NCI-H774 (cell line): ENCODE data around the gene CELF2.

Experiments
- DNase-seq: peaks from one replicate; lab custom pipeline; 2025; lab: John Stamatoyannopoulos, UW

CELF2 gene

DNA sequence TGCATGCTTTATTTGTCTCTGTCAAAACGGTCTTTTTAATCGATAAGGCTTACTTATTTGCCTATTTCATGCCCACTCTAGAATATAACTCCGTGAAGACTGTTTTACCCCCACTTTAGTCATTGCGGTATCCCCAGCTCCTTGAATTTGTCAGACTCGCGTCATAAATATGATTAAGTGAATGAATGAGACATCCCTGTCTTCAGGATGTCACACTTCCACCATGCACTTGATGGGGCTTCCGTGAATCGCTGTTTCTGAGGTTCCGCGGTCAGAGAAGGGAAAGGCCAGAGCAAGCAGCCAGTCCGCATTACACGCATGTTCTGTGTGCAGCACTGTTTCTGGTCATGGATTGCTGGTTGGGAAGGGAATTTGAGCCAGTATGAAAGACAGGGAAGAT lies 138.8 kb downstream of the CELF2 start:
- DNase-seq, result no peak

DNA sequence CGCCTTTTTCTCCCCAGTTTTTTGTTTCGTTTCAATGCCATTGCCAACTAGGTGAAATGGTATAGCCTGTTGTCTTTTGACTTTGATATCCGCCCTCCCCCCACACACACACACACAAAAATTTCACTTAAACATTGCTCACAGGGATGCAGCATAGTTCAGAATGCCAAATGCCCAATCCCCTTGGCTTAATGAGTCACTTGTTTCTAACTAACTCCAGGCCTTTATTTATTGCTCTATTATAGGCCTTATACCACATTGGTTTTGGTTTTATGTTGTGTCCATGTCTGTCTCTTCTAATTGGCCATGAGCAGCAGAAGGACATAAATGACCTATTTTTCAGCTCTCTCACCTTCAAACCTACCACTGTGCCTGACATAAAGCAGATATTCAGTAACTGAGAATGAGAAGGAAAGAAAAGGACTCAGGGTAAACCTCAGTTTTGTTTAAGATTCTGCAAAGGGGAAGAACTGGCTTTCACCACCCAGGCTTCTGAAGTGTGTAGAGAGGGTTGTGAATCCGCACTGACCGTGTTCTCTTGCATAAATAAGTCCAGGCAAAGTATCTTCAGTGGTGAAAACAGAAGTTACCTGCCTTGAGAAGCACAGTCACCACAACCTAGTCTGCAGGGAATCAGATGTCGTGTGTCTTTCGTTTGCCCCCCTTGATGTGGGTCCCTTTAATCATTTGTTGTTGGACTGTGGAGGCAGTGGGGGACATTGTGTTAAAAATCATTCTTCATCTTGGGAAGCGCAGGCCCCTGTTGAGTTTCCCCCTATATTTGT lies 139.8 kb downstream of the CELF2 start:
- DNase-seq, result no peak

DNA sequence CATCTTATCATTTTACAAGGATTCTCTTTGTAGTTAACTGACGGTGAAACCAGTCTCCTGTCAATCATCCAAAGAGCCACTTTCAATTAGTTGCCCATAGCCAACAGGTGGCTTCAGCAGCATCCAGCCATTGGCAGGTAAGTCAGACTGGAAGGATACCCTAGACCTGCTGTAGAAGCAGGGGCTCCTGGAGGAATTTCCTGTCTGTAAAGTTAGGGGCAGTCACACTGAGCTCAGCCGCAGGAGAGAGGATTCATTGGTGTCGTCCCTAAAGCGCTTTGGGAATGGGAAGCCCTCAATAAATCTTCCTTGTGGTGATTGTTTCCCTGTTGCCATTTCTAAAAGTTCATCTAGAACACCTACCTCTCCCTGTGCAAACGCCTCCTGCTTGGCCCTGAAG lies 140.4 kb downstream of the CELF2 start:
- DNase-seq, result no peak

DNA sequence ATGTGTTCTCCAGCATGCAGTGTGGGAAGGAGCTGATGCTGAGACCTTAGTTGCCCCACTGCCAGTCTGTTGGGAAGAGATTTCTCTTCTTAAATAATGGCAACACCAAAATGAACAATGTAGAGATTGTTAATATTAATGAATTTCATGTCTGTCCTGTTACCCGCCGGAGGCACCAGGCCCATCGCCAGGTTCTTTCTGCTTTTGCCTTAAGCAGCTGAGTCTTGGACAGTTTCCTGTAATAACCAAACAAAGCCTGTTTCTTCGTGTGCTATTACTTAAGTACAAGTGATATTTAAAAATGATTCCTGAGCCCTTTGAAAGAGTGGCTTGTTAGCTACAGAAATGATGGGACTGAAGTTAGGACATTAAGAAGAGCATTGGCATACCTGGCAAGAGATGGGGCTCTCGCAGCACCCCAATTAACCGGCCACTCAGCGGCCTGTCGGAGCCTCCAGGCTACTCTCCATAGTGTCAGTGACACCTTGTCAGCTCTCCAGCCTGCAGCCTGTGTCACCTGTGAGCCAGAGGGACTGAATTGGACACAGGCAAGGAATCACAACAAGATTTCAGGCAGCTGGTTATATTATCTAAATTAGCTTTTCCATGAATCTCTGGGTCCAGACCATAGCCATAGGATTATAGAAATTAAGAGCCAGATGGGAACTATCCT lies 142.0 kb downstream of the CELF2 start:
- no peak for DNase-seq

DNA sequence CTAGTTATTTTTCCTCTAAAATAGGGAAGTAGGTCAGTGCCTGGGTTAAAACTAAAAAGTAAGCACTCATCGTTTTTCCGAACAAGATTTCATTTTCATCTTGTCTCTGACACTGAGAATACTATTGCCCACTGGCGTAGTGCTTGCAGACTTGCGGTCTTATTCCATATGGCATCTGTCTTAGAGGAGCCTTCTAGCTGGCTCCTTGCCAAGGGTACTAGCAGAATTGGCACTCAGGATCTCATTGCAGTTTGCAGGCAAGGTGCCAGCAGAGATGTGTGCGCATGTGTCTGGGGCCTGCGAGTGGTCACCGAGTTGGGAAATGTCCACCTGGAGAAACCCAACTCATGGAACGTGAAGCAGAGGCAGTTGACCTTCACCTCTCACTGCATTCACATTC lies 143.4 kb downstream of the CELF2 start:
- no peak for DNase-seq

DNA sequence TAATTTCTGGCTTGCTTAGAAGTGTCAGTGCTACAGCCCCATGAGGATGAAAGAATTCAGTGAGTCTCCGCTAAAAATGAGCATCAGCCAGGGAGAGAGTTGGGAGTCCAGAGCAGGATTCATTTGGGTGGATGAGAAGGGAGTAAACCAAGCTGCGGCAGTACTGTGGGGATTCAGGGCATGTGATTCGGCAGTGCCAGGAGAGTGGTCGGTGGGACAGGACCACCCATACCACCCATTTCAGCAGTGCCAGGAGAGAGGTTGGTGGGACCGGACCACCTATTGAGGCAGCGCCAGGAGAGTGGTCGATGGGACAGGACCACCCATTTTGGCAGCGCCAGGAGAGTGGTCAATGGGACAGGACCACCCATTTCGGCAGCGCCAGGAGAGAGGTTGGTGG lies 144.2 kb downstream of the CELF2 start:
- no peak for DNase-seq

DNA sequence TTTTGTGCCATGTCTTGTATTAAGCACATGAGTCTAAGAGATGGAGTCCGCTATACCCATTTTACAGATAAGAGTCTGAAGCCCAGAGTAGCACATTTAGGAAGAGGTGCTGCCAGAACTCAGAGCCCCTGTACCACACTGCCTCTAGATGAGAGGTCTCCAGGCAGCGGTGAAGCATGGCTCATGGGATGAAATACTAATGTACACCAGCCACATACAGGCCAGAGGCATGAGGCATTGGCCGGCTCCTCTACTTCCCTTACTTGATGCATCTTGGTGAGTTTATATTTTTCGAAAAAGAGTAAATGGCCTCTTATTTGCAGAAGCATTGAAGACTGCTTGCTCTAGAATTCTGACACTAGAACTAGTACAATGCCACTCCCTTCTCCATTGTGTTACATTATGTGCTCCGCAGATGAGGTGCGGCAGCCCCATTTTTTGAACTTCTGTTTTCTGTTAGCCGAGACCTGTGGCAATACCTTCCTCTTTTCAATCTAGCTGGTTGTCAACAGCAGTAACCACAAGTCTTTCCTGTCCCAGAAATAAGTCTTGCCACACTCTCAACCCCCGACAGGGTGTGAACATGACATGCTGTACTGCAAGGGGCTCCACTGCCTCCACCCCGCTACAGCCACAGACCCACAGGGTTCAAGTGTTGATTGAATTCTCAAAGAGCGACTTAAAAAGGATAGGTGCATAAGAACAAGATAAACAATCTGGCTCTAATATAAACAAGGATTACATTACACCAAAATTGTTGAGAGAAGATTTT lies 145.3 kb downstream of the CELF2 start:
- no peak for DNase-seq

DNA sequence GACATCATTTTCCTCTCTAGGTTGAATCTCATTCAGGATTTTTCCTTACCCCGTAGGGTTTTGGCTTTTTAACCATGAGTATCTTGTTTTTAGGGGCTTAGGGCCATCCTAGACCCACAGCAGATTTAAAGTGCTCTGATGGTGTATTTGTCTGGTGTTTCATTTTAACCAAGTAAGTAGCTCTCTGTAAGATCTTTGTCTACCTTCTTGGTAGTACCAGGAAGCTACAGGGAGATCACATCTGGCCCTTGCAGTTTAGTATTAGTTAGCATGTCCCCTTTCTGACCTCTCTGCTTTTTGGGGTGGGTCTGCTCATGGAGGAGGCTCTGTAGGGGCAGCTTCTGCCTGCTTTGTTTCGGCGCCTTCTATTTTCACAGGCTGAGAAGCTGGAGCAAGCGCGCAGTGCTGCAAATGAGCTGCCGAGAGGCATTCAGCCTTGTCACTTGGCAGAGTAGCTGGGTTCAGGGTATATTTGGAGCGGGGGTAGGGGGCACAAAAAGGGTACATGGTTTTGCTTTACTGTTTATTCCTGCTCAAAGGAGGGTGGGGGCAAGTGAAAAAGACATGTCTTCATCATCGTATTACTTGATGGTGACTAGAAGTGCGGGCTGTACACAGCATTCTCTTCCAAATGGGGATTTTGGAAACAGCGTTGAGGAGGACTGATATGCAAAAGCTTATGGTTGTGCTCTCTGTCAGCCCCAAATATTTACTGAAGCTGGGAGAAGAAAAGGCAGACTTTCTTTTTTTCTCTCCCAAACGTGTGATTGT lies 146.3 kb downstream of the CELF2 start:
- no peak for DNase-seq

DNA sequence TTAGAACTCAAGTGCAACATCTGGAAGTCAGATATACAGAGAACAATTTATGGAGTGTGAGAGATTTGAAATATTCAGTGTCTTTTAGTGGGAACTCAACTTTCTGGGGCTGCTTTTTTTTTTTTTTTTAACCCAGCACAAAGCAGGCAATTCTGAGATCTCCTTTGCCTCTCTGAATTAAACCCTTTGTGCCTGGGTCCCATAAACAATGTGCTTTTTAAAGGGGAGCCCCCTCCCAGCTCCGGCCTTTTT lies 146.8 kb downstream of the CELF2 start:
- DNase-seq, result no peak

DNA sequence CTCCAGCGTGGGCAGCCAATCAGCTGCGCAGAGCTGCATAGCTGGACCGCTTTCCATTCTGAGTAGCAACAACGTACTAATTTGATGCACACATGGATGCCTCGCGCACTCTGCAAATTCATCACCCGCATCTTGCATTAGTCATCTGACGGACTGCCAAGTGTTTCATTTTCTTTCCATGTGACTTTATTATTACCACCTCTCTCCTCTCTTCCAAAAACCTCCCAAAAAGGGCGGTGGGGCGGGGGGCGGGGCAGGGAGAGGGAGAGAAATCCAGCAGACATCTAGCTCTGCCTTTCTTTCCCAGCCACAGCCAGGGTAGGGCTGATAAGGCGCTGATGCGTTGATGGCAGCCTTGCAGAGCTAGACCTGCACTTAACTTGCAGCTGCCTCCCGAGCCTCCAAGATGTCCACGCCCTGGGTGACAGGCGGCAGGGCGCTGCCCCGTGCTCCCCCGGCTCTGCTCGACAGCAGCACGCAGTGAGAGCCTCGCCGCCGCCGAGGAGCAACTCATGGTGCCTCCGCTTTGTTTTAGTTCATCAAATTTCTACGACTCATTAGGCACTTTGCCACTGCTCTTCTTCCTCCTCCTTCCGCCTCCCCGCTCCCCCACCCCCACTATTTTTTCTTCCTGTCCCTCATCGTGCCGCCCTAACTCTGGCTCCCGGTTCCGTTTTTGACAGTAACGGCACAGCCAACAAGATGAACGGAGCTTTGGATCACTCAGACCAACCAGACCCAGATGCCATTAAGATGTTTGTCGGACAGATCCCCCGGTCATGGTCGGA lies 147.3 kb downstream of the CELF2 start:
- DNase-seq, result no peak

DNA sequence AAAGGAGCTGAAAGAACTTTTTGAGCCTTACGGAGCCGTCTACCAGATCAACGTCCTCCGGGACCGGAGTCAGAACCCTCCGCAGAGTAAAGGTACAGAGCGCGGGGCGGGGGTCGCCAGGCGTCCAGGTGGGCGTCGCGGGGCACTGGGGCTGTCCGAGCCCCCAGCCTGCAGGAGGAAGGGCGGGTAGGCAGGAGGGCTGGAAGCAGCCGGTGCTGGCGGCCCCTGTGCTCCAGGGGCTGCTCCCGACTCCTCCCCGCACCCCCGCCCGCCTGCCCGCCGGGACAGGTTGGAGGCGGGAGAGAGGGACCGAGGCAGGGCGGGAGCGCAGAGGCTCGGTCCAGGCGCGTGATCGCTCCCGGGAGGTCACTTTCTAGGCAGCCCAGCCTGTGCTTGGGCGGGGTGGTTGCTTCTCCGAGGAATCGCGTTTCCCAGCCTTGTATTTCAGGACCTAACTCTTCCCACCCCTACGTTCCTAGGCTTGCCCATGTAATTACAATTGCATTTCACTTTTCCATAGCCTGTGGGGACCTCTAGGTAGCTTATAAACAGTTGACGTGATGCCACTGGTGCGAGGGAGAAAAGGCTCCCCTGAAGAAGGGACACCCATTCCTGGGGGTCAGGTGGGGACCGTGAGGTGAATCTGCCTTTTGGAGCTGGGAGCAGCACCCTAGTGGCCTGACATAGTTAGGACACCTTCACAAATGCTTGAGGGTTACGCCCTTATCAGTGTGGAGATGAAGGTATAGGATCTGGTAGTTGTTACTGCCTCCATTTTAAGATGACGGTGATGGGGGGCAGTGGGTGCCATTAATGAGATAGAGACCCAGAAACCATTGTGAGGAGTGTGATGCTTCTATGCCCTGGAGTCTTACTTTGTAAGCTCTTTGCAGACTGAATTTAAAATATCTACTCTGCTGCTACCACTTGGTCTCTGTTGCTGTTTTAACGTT lies 148.2 kb downstream of the CELF2 start:
- DNase-seq, result no peak

DNA sequence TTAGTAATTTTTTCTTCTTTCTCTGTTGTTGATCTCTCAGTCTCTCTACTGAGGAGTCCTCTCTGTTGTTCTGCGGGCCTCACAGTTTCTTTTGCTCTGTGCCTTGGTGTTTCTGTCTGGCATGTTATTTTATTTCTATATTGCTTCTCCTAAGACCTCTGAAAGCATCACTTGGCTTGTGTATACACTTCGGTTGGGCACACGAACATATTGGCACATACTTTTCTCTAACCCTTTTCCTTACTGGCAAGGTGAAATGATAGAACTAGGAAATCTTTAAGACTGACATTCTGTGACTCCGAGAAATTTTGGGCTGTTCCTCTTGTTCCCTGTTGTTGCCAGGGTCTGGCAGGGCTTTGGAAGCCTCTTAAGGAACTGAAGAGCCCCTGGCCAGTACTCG lies 148.9 kb downstream of the CELF2 start:
- DNase-seq, result no peak

DNA sequence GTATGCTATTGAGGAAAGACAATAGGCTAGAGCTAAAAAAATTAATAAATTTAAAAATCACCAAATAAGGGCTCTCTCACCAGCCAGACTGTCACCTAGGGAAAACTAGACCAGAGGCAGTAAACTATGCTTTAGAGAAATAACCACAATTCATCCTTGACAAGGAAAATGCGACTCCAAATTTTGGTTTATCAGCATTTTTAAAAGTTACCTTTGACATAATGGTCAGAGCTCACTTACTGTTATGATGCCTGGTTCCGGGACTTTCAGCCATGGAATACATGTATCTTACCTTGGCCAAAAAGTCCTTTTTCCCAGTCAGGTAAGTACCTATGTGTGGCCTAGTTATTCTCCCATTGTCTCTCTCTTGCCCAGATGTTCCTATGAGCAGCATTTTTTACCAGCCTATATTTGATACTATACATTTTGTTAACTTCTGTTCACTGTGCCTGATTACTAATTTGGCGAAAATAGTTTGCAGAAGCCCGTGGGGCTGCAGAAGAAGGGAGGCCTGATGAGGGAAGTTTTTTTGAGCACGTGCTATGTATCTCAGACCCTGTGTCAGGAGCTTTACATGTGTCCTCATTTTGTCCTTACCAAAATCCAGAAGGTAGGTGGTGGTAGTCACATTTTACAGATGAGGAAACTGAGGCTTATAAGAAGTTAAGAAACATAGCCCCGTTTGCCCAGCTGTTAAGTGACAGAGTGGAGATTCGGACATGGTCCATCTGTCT lies 149.7 kb downstream of the CELF2 start:
- no peak for DNase-seq

DNA sequence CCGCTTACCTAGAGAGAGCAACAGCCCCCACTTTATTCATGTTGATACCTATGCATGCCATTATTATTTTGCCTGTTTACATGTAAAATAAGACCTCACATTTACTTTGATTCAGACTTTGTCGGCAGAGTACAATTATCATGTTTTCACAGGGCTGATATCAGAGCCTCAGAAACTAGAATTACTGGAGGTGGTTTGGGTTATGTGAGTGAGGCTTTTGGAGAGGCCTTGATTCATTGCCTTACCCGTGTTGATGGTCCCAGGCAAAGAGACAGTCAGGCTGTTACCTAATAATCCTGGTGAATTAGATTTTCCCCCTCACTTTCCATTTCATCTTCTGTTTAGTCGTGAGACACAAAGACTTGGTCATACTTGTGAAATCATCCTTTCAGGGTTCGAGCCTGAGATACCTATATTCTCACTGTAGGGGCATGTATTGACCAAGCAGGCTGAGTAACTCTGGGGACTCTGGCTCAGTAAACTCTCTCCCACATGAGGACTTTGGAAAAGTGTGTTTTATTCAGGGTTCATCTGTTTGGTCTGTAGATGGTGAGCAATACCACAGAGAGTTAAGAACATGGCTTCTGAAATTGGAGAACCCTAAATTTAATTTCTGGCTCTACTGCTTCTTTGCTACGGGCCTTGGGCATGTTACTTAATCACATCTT lies 150.9 kb downstream of the CELF2 start:
- DNase-seq, result no peak

DNA sequence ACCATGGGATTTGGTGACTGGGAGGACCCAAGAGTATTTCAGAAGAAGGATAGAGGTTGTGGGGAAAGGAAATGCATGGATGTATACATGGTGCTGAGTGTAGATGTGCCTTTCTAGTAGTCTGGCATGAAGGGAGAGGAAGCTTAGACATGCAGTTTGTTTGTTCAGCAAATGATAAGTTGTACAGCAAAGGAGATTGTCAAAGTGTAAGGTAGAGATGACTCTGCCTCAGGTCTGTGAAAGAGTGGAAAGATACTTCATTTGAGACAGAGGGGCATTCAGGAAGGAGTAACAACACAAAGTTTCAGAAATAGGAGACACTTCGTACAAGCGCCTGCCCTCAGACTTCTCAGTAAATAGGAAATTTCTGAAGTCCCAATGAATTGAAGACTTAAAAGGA lies 152.3 kb downstream of the CELF2 start:
- no peak for DNase-seq

DNA sequence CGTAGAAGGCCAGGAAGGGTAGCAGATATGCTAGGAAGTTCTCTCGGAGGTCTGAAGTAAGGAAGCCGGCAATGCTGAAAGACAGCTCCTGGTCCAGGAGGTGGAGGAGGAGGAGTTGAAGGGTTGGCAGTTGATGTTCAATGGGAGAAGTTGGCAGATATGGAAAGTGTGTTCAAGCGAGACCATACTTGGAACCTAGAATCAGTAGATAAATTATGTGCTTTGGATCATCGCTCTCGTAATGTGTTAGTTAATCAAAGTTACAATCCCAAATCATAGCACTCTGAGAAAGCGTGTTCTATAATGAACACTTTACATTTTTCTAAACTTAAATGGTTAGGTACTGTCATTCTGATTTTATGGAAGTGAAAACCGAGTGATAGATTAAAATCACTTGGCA lies 152.9 kb downstream of the CELF2 start:
- no peak for DNase-seq

DNA sequence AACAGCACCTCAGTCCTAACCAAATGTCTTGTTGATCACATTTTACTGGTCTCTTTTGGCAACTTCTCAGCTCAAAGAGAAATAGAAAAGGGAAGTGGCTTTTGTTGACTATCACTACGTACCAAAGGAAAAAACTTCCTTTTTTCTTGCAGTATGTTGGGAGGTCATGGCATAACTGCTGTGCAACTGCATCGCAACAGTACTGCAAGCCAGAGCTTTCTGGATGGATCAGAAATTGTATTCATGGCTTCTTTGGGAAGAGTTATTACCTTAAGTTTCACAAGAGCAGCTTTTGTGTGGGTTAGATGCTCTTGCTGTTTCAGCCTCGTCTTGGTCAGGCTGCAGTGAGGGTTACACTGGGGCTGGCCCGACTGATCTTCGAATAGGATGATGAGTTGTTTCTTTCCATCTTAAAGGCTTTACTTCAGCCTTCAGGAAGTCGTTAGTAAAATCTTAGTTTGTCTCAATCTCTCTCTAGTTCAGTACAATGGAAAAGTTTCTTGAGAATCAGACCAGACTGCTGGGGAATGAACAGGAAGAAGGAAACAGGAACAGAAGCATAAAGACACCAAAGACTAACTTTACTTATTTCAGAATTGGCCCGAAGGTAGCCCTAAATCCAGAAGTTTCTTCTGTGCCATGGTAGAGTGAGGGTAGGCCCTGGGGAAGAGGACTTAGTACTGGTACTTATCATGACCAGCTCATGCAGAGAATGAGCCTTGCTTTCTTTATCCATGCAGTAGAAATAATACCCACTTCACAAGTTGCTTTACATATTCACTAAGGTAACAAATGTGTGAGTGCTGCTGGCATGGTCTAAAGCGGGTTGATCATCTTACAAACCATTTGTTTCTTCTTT lies 153.6 kb downstream of the CELF2 start:
- DNase-seq, result no peak

DNA sequence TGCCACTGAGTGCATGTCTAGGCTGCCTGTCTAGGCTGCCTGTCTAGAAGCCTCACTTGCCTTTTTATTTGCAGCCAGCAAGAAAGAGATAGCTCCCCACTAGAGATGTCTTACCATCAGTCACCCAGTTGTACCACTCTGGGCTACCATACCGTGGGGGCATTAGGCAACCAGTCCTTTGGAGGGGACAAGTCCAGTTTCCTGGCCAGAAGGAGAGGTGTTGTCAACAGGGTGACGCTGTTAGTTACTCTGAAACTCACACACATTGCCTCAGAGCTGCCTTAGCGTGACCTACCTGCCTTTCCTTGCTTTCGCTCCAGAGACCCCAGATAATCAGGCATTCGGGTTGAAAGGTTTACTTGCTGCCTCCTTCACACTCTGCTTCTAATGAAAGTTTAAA lies 155.4 kb downstream of the CELF2 start:
- no peak for DNase-seq
